Subcutaneous abdominal adipose tissue (tissue), 5 donors: ENCODE data around the gene NTSR1.

Source experiments
- H3K27ac ChIP-seq: one replicate; pipeline ENCODE4 v1.7.0; 2013; ENCODE audit warnings: low read depth, mild to moderate bottlenecking, inconsistent platforms, low read length, moderate library complexity
- H3K27me3 ChIP-seq, 5 donors: one replicate each; pipeline ENCODE4 v1.7.0; 2013; ENCODE audit warnings: low read length in 5 of 5, inconsistent platforms in 1 of 5; ENCODE audit not compliant: control insufficient read depth in 5 of 5, insufficient read depth in 4 of 5
- H3K36me3 ChIP-seq, 5 donors: one replicate each; pipeline ENCODE4 v1.7.0; 2013; ENCODE audit warnings: low read length in 5 of 5; ENCODE audit not compliant: control insufficient read depth in 5 of 5, insufficient read depth in 5 of 5
- H3K4me1 ChIP-seq, 5 donors: one replicate each; pipeline ENCODE4 v1.7.0; 2013; ENCODE audit warnings: low read length in 5 of 5, mild to moderate bottlenecking in 3 of 5, moderate library complexity in 1 of 5; ENCODE audit not compliant: control insufficient read depth in 5 of 5, insufficient read depth in 5 of 5
- H3K4me3 ChIP-seq, 5 donors: one replicate each; pipeline ENCODE4 v1.7.0; 2013; ENCODE audit warnings: low read length in 5 of 5, low read depth in 1 of 5
- H3K9ac ChIP-seq, 5 donors: one replicate each; pipeline ENCODE4 v1.7.0; 2013; ENCODE audit warnings: low read length in 5 of 5, mild to moderate bottlenecking in 4 of 5, moderate library complexity in 3 of 5
- H3K9me3 ChIP-seq, 5 donors: one replicate each; pipeline ENCODE4 v1.7.0; 2013; ENCODE audit warnings: low read length in 5 of 5; ENCODE audit not compliant: control insufficient read depth in 5 of 5
- donor health status: healthy.
- donor health status: healthy.
- donor health status: healthy.
- donor health status: healthy.
- donor health status: healthy.

The NTSR1 gene

GRCh38 chr20:62787321-62787720 lies 78.7 kb downstream of the NTSR1 start:
- Histone ChIP-seq H3K4me3 (no peak overlapping the region), H3K9ac (no peak overlapping the region), H3K27ac (no peak overlapping the region)

GRCh38 chr20:62787866-62788265 lies 79.2 kb downstream of the NTSR1 start:
- Histone ChIP-seq H3K4me3 (no peak overlapping the region), H3K27me3 (peaks cover 3 to 17% (median 5%) of the 10 kb centered on the region in 5 donors), H3K4me1 (peaks cover 6 to 12% (median 11%) of the 10 kb centered on the region in 5 donors), H3K36me3 (no peaks in the 10 kb centered on the region), H3K9ac (no peak overlapping the region), H3K27ac (no peak overlapping the region), H3K9me3 (no peaks in the 10 kb centered on the region)

More at GRCh38 chr20:62787321-62787720, 78.7 kb downstream of the NTSR1 start:
- Histone ChIP-seq H3K36me3 (no peaks in the 10 kb centered on the region), H3K4me1 (peaks cover 6 to 16% (median 16%) of the 10 kb centered on the region in 5 donors), H3K27me3 (peaks cover 4 to 17% (median 7%) of the 10 kb centered on the region in 5 donors), H3K9me3 (no peaks in the 10 kb centered on the region)

- H3K9ac ChIP-seq: no peak overlapping the region
- H3K4me3 ChIP-seq: no peak overlapping the region
Observed at GRCh38 chr20:62788607-62789006, 80.0 kb downstream of the NTSR1 start.

GRCh38 chr20:62790075-62790474 lies 81.4 kb downstream of the NTSR1 start:
- Histone ChIP-seq H3K9ac (no peak overlapping the region), H3K27me3 (peaks cover 3 to 17% (median 5%) of the 10 kb centered on the region in 5 donors), H3K9me3 (no peaks in the 10 kb centered on the region), H3K36me3 (no peaks in the 10 kb centered on the region), H3K27ac (no peak overlapping the region), H3K4me3 (no peak overlapping the region), H3K4me1 (peaks cover 4 to 19% (median 17%) of the 10 kb centered on the region in 5 donors)

More at GRCh38 chr20:62788607-62789006, 80.0 kb downstream of the NTSR1 start:
- H3K27ac ChIP-seq: no peak overlapping the region
- peaks cover 1 to 7% (median 6%) of the 10 kb centered on the region in 5 donors for H3K4me1 ChIP-seq
- H3K27me3 ChIP-seq: peaks cover 3 to 17% (median 5%) of the 10 kb centered on the region in 5 donors
- no peaks in the 10 kb centered on the region for H3K36me3 ChIP-seq
- no peaks in the 10 kb centered on the region for H3K9me3 ChIP-seq

GRCh38 chr20:62791301-62792181 lies 82.9 kb downstream of the NTSR1 start:
- no peaks in the 10 kb centered on the region for H3K9me3 ChIP-seq
- H3K4me1 ChIP-seq: peaks cover 4 to 29% (median 23%) of the 10 kb centered on the region in 5 donors
- H3K36me3 ChIP-seq: no peaks in the 10 kb centered on the region
- H3K4me3 ChIP-seq: no peak overlapping the region
- no peak overlapping the region for H3K27ac ChIP-seq
- peaks cover 3 to 11% (median 4%) of the 10 kb centered on the region in 5 donors for H3K27me3 ChIP-seq
- no peak overlapping the region for H3K9ac ChIP-seq

- Histone ChIP-seq H3K27me3 (peaks cover 0 to 8% (median 4%) of the 10 kb centered on the region in 5 donors), H3K4me1 (peaks cover 4 to 35% (median 28%) of the 10 kb centered on the region in 5 donors), H3K9me3 (no peaks in the 10 kb centered on the region), H3K9ac (no peak overlapping the region), H3K4me3 (no peak overlapping the region), H3K36me3 (no peaks in the 10 kb centered on the region), H3K27ac (no peak overlapping the region)
Observed at GRCh38 chr20:62792182-62792939, 83.7 kb downstream of the NTSR1 start.

GRCh38 chr20:62792940-62793756 lies 84.5 kb downstream of the NTSR1 start:
- Histone ChIP-seq H3K9ac (peak overlapping the region in 1 of 5 donors; percentile 78), H3K4me3 (peak overlapping the region in 3 of 5 donors; percentile 48 to 64 (median 59)), H3K36me3 (peaks cover 0 to 5% (median 4%) of the 10 kb centered on the region in 5 donors), H3K4me1 (peaks cover 4 to 43% (median 35%) of the 10 kb centered on the region in 5 donors), H3K27ac (peak overlapping the region; percentile 50), H3K9me3 (no peaks in the 10 kb centered on the region), H3K27me3 (peaks cover 0 to 8% (median 4%) of the 10 kb centered on the region in 5 donors)

GRCh38 chr20:62793757-62794006 lies 85.0 kb downstream of the NTSR1 start:
- H3K27me3 ChIP-seq: peaks cover 0 to 8% (median 4%) of the 10 kb centered on the region in 5 donors
- peak overlapping the region in 4 of 5 donors; percentile 34 to 78 (median 44) for H3K9ac ChIP-seq
- peaks cover 0 to 10% (median 7%) of the 10 kb centered on the region in 5 donors for H3K36me3 ChIP-seq
- no peaks in the 10 kb centered on the region for H3K9me3 ChIP-seq
- H3K4me1 ChIP-seq: peaks cover 4 to 44% (median 35%) of the 10 kb centered on the region in 5 donors
- peak overlapping the region; percentile 50 for H3K27ac ChIP-seq
- peak overlapping the region in 4 of 5 donors; percentile 48 to 64 (median 54) for H3K4me3 ChIP-seq

GRCh38 chr20:62794007-62794724 lies 85.5 kb downstream of the NTSR1 start:
- Histone ChIP-seq H3K27me3 (peaks cover 0 to 8% (median 3%) of the 10 kb centered on the region in 5 donors), H3K4me3 (peak overlapping the region; percentile 61 to 79 (median 66)), H3K9me3 (no peaks in the 10 kb centered on the region), H3K36me3 (peaks cover 0 to 15% (median 12%) of the 10 kb centered on the region in 5 donors), H3K27ac (peak overlapping the region; percentile 57), H3K4me1 (peaks cover 4 to 44% (median 35%) of the 10 kb centered on the region in 5 donors), H3K9ac (peak overlapping the region in 4 of 5 donors; percentile 34 to 81 (median 66))
